Parathyroid adenoma (tissue), 2 donors: Measurements from ENCODE around the gene PDRG1.

Experiments
- H2AFZ ChIP-seq: fragments of 300-600 bp; sonication (generic); one replicate; pipeline ENCODE4 v1.7.0; 2017; ENCODE audit warnings: antibody characterized with exemption, mild to moderate bottlenecking
- H3K27ac ChIP-seq: fragments of 300-600 bp; sonication (generic); one replicate; pipeline ENCODE4 v1.7.0; 2017
- H3K27me3 ChIP-seq: fragments of 300-600 bp; sonication (generic); one replicate; pipeline ENCODE4 v1.7.0; 2017; ENCODE audit warnings: low read length; ENCODE audit not compliant: control insufficient read depth, insufficient read depth
- H3K36me3 ChIP-seq: fragments of 300-600 bp; sonication (generic); one replicate; pipeline ENCODE4 v1.7.0; 2017; ENCODE audit warnings: low read length; ENCODE audit not compliant: control insufficient read depth, insufficient read depth
- H3K4me1 ChIP-seq: fragments of 300-600 bp; sonication (generic); one replicate; pipeline ENCODE4 v1.7.0; 2017; ENCODE audit warnings: control low read depth
- H3K4me2 ChIP-seq: fragments of 300-600 bp; sonication (generic); one replicate; pipeline ENCODE4 v1.7.0; 2017; ENCODE audit warnings: low read length
- H3K4me3 ChIP-seq: fragments of 300-600 bp; sonication (generic); one replicate; pipeline ENCODE4 v1.7.0; 2017; ENCODE audit warnings: low read depth, low read length
- H3K79me2 ChIP-seq: fragments of 300-600 bp; sonication (generic); one replicate; pipeline ENCODE4 v1.7.0; 2017; ENCODE audit warnings: control low read depth
- H3K9ac ChIP-seq: fragments of 300-600 bp; sonication (generic); one replicate; pipeline ENCODE4 v1.7.0; 2017; ENCODE audit warnings: mild to moderate bottlenecking
- H3K9me3 ChIP-seq: fragments of 300-600 bp; sonication (generic); one replicate; pipeline ENCODE4 v1.7.0; 2017; ENCODE audit warnings: low read length; ENCODE audit not compliant: control insufficient read depth
- CTCF ChIP-seq: fragments of 300-600 bp; sonication (generic); IDR thresholded peaks from one replicate; pipeline ENCODE4 v1.7.0; 2017; ENCODE audit warnings: antibody characterized with exemption, mild to moderate bottlenecking
- donor health status: primary hyperparathyroidism.

PDRG1 gene

GRCh38 chr20:31907046-31907445 lies 44.8 kb downstream of the PDRG1 start:
- Histone ChIP-seq H3K27me3 (no peaks in the 10 kb centered on the region), H3K9me3 (no peaks in the 10 kb centered on the region), H3K4me2 (no peak overlapping the region), H3K4me1 (no peaks in the 10 kb centered on the region), H3K36me3 (no peaks in the 10 kb centered on the region), H3K79me2 (no peaks in the 10 kb centered on the region), H2AFZ (no peak overlapping the region), H3K9ac (no peak overlapping the region), H3K27ac (no peak overlapping the region), H3K4me3 (no peak overlapping the region)
- no peak for TF ChIP-seq CTCF

GRCh38 chr20:31906001-31906400 lies 45.8 kb downstream of the PDRG1 start:
- H3K9me3 ChIP-seq = no peaks in the 10 kb centered on the region
- H3K9ac ChIP-seq = no peak overlapping the region
- no peak overlapping the region for H3K4me3 ChIP-seq
- H3K27me3 ChIP-seq = no peaks in the 10 kb centered on the region
- no peak for TF ChIP-seq CTCF
- no peak overlapping the region for H3K27ac ChIP-seq
- no peaks in the 10 kb centered on the region for H3K4me1 ChIP-seq
- no peaks in the 10 kb centered on the region for H3K79me2 ChIP-seq
- H3K36me3 ChIP-seq = no peaks in the 10 kb centered on the region
- no peak overlapping the region for H2AFZ ChIP-seq
- H3K4me2 ChIP-seq = no peak overlapping the region

GRCh38 chr20:31903627-31904386 lies 48.0 kb downstream of the PDRG1 start:
- Histone ChIP-seq H3K4me2 (no peak overlapping the region), H3K4me1 (no peaks in the 10 kb centered on the region), H2AFZ (no peak overlapping the region), H3K79me2 (no peaks in the 10 kb centered on the region), H3K4me3 (no peak overlapping the region), H3K36me3 (no peaks in the 10 kb centered on the region), H3K27me3 (no peaks in the 10 kb centered on the region), H3K27ac (no peak overlapping the region), H3K9me3 (no peaks in the 10 kb centered on the region), H3K9ac (no peak overlapping the region)
- no peak for TF ChIP-seq CTCF

- no peak for TF ChIP-seq CTCF
- Histone ChIP-seq H3K36me3 (no peaks in the 10 kb centered on the region), H3K9ac (no peak overlapping the region), H3K4me1 (no peaks in the 10 kb centered on the region), H3K79me2 (no peaks in the 10 kb centered on the region), H3K4me2 (no peak overlapping the region), H3K27me3 (no peaks in the 10 kb centered on the region), H3K27ac (no peak overlapping the region), H3K4me3 (no peak overlapping the region), H2AFZ (no peak overlapping the region), H3K9me3 (no peaks in the 10 kb centered on the region)
These were observed 50.2 kb downstream of the PDRG1 start for GRCh38 chr20:31901615-31902014.

- H3K9ac ChIP-seq = no peak overlapping the region
- H3K4me1 ChIP-seq = peaks cover 9% of the 10 kb centered on the region
- no peak overlapping the region for H2AFZ ChIP-seq
- H3K9me3 ChIP-seq = no peaks in the 10 kb centered on the region
- no peaks in the 10 kb centered on the region for H3K79me2 ChIP-seq
- no peak overlapping the region for H3K4me2 ChIP-seq
- H3K27ac ChIP-seq = no peak overlapping the region
- H3K27me3 ChIP-seq = no peaks in the 10 kb centered on the region
- no peak for TF ChIP-seq CTCF
- H3K36me3 ChIP-seq = no peaks in the 10 kb centered on the region
- no peak overlapping the region for H3K4me3 ChIP-seq
These were observed 54.3 kb downstream of the PDRG1 start for GRCh38 chr20:31897541-31897940.
